GM21576 (cell line): Measurements from ENCODE around the gene DNAH17.

Experiments
- ATAC-seq: cut with Tn5 transposase; IDR thresholded peaks from one replicate; pipeline ENCODE4 v1.9.1; 2021; ENCODE audit warnings: mild to moderate bottlenecking, moderate library complexity; ENCODE audit not compliant: unreplicated experiment

Gene DNAH17

DNA sequence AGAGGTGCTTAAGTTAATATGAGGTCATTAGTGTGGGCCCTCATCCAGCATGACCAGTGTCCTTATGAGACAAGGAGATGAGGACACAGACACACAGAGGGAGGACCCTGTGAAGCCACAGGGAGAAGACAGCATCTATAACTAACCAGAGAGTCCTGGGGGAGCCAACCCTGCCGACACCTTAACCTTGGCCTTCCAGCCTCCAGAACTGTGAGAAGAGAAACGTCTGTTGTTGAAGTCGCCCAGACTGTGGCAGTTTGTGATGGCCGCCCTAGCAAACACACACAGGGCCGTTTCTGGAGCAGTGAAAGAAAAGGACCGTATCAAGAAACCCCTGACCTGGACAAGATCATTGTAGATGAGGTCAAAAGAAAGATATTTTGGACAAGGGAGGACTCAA lies 26.7 kb downstream of the DNAH17 start:
- no peak for ATAC-seq

- ATAC-seq: no peak
Measured at GRCh38 chr17:78548725-78549124, 28.5 kb downstream of the DNAH17 start.

DNA sequence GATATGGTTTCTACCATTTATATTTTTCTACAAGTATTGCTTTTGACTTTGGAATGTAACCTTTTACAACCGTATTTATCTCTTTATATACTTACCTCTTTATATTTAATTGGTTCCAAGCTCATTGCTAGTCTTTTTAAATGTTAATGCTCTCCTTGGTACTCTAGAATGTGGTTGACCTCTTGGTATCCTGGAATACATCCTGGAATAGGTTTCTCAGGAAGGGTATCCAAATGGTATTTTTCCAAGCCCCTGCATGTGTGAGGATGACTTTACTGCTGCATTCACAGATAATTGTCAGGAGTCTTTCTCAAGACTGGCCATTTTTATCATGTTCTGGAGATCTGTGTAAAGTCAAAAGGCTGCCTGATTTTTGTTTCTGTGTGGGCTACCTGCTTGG lies 30.2 kb downstream of the DNAH17 start:
- no peak for ATAC-seq

DNA sequence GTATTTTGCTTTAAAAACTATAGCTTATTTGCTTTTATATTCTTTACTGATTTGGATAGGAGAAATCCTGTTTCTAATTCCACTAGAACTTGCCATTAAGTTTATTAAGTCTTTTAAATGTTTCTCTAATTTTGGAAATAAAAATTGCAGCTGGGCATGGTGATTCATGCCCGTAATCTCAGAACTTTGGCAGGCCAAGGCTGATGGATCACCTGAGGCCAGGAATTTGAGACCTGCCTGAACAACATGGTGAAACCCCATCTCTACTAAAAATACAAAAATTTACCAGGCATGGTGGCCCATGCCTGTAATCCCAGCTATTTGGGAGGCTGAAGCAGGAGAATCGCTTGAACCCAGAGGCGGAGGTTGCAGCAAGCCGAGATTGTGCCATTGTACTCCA lies 30.7 kb downstream of the DNAH17 start:
- no peak for ATAC-seq

GRCh38 chr17:78544881-78545755 lies 32.1 kb downstream of the DNAH17 start:
- no peak for ATAC-seq

DNA sequence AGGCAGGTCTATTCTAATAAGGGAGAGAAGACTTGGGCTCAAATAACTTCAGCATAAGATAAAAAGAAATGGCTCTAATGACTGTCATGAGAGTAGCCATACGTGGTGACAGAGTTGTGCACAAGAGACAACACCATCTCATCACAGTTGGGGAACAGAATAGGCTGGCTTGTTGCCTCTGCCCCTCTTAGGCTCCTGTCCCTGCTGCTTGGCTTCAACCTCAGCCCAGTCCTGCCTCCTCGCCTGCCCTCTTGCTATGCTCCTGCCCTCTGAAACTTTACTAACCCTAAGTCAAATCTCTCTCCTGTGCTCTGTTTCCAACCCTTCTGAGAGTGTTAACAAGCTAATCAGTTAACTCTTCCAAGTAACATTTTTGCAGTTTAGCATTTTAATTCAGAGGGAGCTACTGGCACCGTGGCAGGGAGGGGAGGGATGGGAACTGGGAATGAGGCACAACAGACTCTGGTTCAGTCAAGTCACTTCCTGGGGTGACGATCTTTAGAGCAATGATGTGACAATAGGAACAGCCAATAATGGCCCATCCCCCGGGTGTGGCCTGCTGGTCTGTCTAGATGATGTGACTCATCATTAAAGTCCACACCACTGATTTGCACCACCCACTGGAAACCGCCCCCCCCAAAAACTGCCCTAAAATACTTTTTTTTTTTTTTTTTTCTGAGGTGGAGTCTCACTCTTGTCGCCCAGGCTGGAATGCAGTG lies 35.5 kb downstream of the DNAH17 start:
- ATAC-seq: no peak

DNA sequence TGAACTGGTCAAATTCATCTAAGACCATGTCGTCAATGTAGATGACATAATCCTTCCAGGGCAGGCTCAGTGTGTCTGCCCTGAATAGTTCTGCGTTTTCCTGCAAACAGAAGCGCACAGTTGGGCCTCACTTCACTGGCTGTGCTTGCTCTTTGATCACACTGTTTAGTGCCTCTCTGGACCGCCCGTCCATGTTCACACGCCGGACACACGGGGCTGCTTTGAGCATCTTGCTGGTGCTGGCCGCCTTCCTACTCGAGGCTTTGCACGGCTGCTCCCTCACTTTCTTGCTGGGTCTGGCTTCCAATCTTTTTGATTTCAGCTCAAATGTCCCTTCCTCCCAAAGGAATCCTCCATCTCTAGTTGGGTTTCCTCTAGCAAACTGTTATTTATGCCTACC lies 37.4 kb downstream of the DNAH17 start:
- ATAC-seq: no peak

DNA sequence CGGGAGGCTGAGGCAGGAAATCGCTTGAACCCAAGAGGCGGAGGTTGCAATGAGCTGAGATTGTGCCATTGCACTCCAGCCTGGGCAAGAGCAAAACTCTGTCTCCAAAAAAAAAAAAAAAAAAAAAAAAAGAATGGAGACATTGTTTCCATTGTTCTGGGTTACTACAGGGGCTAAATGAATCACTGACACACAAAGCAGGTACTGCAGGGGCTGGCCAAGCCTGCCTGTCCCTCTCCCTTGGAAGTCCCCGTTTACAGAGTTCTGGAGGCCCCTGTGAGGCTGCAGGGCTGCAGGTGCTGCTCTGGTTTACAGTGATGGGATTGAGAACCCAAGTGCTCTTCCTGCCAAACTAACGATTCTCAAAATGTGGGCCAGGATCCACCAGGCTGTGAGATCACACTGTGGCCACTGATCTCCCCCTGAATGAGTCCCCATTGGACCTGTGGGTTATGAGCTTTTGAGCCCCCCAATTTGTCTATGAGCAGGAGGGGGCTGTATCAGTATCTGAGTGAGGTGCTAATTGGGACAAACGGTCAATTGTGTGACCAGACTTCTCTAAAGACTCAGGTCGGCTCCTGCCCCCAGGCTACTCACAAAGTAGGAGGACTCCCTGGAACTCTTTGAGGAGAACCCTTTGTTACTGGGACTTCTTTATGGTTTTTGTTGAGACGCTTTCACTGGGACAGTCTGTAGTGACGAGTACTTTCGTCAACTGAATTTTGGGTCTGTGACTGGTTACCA lies 39.0 kb downstream of the DNAH17 start:
- no peak for ATAC-seq

DNA sequence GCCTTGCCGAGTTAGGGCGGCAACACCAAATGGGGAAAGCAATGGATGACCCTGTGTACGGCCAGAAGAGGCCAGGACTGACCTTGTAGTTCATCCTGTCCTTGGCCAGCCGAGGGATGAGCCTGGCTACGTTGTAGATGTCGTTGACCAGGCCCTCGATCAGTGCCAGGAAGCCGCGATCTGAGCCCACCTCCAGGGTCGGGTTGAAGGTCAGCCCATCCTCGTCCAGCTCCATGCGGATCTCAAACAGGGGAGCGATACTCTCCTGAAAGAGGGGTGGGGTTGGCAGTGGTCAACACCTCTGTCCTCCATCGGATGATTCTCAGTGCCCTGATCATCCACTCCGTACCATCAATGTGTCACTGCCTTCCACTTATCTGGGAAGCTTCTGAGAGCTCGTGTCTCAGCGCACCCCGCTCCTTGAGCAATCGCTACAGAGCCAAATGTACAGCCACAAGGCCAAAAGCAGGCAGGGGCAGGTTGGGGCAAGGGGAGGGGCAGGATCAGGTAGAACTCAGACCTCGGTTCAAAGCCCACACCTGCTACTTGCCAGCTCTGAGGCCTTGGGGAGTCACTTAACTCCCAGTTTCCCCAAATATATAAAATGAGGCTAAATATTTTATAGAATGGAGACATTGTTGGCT lies 39.9 kb downstream of the DNAH17 start:
- ATAC-seq: no peak

GRCh38 chr17:78535273-78536197 lies 41.7 kb downstream of the DNAH17 start:
- no peak for ATAC-seq

DNA sequence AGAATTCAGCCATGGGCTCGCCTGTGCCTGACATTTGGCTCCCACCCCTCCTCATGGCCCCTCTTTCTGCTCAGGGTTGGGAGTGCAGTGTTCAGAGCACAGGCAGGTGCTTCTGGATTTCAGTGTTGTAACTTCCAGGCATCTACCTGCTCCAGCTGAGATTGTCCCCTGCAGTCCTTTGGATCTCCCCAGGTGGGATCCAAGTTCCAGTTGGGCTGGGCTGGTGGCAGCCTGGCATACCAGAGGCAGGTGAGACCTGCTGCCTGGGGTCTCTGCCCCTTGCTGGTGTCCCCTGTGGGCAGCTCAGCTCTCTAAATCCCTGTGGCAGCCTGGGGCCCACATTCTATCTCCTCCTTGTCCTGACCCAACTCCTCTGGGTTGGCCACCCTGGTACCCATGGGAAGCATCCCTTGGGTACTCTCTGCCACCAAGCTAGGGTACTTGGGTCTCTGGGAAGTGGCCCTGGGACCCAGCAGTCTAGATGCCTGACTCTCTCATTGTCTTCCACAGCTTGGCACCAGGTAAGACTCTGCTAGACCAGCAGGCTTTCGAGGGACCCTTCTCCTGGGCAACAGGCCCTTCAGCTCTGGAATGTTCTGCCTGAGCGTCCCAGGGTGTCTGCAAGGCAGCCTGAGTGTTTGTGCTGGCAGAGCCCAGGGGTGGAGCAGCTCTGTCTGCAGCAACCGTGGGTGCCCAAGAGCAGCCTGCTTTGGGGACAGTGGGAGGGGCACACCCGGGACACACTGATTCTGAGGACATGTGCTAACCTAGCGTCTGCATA lies 42.5 kb downstream of the DNAH17 start:
- no peak for ATAC-seq

- no peak for ATAC-seq
Measured at GRCh38 chr17:78532922-78533640, 44.1 kb downstream of the DNAH17 start.

DNA sequence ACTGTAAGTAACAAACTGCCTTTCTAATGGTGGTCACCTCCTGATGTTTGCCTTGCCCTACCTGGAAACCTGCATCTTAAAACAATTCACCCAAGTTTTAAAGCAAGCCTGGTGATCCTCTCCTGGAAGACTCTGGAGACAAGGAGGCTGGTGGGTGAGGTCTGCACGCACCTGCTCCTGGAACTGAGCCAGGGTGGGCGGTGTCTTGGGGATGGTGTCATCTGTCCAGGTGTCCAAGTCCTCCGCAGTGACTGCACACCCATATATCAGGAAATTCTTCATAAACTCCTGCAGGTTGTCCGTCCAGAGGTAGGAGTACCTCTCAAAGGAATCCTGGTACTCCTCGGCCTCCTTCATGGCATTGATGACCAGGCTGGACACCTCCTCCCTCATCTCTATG lies 44.9 kb downstream of the DNAH17 start:
- ATAC-seq: no peak

DNA sequence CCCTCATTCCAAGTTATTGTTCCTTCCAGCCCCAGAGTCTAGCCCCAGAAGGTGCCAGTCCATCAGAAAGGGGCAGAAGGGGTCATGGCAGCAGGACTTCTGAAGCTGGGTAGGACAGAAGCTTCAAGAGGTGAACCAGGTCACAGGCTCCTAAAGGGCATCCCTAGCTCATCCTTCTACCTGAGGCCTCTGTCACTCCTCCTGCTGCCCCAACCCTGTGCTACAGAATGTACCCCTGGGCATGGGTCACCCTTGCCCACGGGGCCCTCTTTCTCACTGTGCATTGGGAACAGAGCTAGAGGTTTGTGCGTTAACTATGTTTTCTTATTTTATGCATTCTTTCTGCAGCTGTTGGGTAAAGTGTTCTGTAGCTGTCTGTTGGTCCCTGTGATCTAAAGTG lies 46.5 kb downstream of the DNAH17 start:
- no peak for ATAC-seq

GRCh38 chr17:78529871-78530670 lies 47.1 kb downstream of the DNAH17 start:
- ATAC-seq: no peak

GRCh38 chr17:78529251-78529650 lies 47.9 kb downstream of the DNAH17 start:
- no peak for ATAC-seq

GRCh38 chr17:78528541-78528940 lies 48.7 kb downstream of the DNAH17 start:
- ATAC-seq: no peak

DNA sequence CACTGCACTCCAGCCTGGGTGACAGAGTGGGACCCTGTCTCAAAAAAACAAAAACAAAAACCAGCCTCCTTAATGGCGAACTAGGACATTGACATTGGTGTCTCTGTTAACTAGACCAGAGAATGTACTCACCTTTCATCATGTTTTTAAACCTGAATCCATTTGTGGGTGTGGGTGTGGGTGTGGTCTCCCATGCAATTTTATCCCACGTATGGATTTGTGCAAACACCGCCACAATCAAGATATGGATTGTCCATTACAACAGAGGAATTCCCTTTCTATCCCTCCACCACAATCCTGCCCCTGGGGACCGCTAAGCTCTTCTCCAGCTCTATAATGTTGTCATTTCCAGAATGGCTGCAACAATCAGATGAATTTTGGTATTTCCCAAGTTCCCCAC lies 49.9 kb downstream of the DNAH17 start:
- ATAC-seq: no peak
